ENCODE measurements around the gene ZNF488. TPM values are rescaled to one million over a fixed set of nuclear protein-coding genes. Genes with fewer than 3 reads are reported as not detected.

The ZNF488 gene
- total RNA-seq, 4 donors from 2014 or later = 0.24 to 0.56 (median 0.40) TPM; not detected in 1

DNA sequence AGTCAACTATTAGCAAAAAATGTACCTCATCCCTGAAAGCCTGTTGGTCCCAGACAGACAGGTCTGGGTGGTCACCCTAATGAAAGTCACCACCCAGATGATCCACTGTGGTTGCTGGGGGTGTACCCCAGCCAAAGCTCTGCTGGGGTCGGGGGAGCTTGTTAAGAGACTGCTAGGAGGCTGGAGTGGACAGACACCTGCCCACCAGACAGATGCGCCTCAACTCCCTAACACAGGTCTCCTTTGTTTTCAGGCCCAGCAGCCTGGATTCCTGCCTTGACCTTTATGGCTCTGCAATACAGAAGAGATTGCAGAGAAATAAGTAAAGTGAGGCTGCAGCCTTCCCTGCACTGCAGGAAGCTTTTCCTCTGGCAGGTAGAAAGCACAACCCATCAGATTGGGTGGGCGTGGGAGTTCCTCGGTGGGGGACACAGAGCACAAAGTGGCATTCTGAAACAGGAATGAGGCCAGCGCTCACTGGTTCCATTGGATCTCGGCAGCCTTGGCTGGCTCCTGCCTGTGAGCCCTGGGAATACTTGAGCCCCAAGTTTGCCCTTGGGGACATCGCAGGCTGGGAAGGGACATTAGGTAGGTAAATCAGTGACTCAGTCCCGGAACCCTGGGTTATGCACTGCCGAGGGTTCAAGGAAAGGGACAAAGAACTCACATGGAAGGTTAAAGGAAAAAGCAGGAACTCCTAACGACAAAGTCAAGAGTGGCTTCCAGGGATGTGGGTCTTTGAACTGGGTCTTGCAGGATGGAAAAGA, 18.0 kb upstream of the ZNF488 start:
- Histone ChIP-seq H3K9me3 (no peaks in the 10 kb centered on the region), H3K27me3 (no peaks in the 10 kb centered on the region), H3K4me3 (replicated peaks in 1 of 3) (no peak overlapping the region), H3K4me1 (peaks cover 0 to 4% of the 10 kb centered on the region in 2 donors), H3K27ac (no peak overlapping the region), H3K36me3 (no peaks in the 10 kb centered on the region)
- DNase-seq = no peak
- 86 to 89% methylated on average over 10 of the region's 10 CpGs for WGBS, 2 donors
- intact Hi-C loops (cut with DNase I) = no loop called here
- no peak for TF ChIP-seq POLR2A (IDR thresholded peaks at IDR 0.05)
- TF ChIP-seq, protein P1, sequence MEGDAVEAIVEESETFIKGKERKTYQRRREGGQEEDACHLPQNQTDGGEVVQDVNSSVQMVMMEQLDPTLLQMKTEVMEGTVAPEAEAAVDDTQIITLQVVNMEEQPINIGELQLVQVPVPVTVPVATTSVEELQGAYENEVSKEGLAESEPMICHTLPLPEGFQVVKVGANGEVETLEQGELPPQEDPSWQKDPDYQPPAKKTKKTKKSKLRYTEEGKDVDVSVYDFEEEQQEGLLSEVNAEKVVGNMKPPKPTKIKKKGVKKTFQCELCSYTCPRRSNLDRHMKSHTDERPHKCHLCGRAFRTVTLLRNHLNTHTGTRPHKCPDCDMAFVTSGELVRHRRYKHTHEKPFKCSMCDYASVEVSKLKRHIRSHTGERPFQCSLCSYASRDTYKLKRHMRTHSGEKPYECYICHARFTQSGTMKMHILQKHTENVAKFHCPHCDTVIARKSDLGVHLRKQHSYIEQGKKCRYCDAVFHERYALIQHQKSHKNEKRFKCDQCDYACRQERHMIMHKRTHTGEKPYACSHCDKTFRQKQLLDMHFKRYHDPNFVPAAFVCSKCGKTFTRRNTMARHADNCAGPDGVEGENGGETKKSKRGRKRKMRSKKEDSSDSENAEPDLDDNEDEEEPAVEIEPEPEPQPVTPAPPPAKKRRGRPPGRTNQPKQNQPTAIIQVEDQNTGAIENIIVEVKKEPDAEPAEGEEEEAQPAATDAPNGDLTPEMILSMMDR (IDR thresholded peaks at IDR 0.05) = no peak

DNA sequence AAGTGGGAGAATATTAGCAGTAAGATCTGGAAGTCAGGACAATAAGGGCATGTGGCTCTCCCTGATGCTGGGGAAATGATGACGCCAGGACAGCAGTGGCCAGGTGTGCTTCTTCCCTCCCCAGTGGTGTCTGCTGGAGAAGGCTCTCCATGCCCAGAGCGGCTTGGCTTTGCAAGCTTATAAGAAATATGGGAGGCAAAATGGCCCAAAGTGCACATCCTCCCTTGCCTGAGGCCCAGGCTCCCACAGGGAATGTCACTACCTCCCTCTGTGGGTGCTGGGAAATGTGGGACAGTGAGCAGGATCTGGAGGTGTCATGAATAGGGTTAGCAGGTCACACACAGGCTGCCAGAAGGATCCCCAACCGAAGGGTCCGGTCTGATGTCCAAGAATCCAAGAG, 17.1 kb upstream of the ZNF488 start:
- no peak for DNase-seq
- TF ChIP-seq, protein P1 (IDR thresholded peaks at IDR 0.05) = no peak
- TF ChIP-seq POLR2A (IDR thresholded peaks at IDR 0.05) = no peak
- Histone ChIP-seq H3K27me3 (no peaks in the 10 kb centered on the region), H3K4me1 (peaks cover 0 to 4% of the 10 kb centered on the region in 2 donors), H3K36me3 (no peaks in the 10 kb centered on the region), H3K9me3 (no peaks in the 10 kb centered on the region), H3K4me3 (replicated peaks in 1 of 3) (no peak overlapping the region), H3K27ac (no peak overlapping the region)
- 98% methylated on average over 4 of the region's 4 CpGs for WGBS, 2 donors
- intact Hi-C loops (cut with DNase I) = no loop called here

DNA sequence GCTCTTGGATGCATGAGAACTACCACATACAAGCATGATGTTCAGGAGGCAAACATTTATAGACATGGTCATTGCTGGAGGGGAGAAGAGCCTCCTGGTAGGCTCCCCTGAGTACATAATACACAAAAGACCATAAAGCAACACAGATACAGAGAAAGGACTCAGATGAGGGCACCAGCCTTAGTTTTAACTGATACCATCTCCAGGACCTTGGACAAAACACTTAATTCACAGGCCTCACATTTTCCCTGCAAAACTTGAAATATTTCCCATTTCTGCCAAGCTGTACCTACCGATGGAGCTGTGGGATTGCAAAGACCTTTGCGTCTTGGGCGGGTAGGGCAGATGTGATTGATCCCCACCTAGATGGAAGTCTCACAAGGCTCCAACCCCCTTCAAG, 16.7 kb upstream of the ZNF488 start:
- intact Hi-C loops (cut with DNase I) = no loop called here
- H3K4me1 ChIP-seq = peaks cover 0 to 4% of the 10 kb centered on the region in 2 donors
- no peak overlapping the region for H3K27ac ChIP-seq
- H3K36me3 ChIP-seq = no peaks in the 10 kb centered on the region
- no peak for TF ChIP-seq POLR2A (IDR thresholded peaks at IDR 0.05)
- no peak overlapping the region for H3K4me3 ChIP-seq (replicated peaks in 1 of 3)
- 95 to 97% methylated on average over 3 of the region's 3 CpGs for WGBS, 2 donors
- DNase-seq = no peak
- no peaks in the 10 kb centered on the region for H3K9me3 ChIP-seq
- no peaks in the 10 kb centered on the region for H3K27me3 ChIP-seq

DNA sequence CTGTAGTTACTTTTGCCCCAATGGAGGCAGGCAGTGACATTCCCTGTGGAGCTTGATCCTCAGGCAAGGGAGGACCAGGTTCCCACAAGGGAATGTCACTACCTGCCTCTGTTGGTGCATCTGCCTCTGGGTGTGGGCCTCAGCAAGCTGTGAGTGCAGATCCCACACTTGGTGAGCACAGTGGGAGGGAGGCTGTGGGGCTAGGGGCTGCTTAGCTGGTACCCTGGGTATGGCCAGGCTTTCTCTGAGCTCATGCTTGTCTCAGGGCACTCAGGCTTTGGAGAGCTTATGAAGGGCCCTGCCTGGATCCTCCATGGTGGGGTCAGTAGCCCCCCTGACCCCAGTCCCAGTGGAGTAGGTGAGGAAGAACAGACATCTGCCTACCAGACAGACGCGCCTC, 16.2 kb upstream of the ZNF488 start:
- Histone ChIP-seq H3K27me3 (no peaks in the 10 kb centered on the region), H3K27ac (no peak overlapping the region), H3K36me3 (no peaks in the 10 kb centered on the region), H3K9me3 (no peaks in the 10 kb centered on the region), H3K4me1 (peaks cover 0 to 4% of the 10 kb centered on the region in 2 donors), H3K4me3 (replicated peaks in 1 of 3) (no peak overlapping the region)
- DNase-seq = no peak
- no peak for TF ChIP-seq POLR2A (IDR thresholded peaks at IDR 0.05)
- TF ChIP-seq, protein P1 (IDR thresholded peaks at IDR 0.05) = no peak
- intact Hi-C loops (cut with DNase I) = no loop called here
- WGBS, 2 donors = 90 to 96% methylated on average over 2 of the region's 2 CpGs

DNA sequence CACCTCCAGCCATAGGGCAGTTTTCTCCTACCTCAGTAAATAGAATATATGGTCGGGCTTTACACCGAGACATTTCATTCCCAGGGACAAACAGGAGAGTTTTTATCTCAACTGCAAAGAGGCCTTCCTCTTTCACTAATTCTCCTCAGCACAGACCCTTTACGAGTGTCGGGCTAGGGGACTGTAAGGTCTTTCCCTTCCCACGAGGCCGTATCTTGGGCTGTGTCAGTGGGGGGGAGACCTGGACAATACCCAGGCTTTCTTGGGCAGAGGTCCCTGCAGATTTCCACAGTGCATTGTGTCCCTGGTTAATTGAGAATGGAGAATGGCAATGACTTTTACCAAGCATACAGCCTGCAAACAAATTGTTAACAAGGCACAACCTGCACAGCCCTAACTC, 13.2 kb upstream of the ZNF488 start:
- H3K36me3 ChIP-seq = no peaks in the 10 kb centered on the region

More for the DNA sequence above, 13.2 kb upstream of the ZNF488 start:
- Histone ChIP-seq H3K4me3 (replicated peaks in 1 of 3) (no peak overlapping the region), H3K27me3 (no peaks in the 10 kb centered on the region), H3K9me3 (no peaks in the 10 kb centered on the region), H3K4me1 (no peaks in the 10 kb centered on the region), H3K27ac (no peak overlapping the region)
- WGBS, 2 donors = 82 to 85% methylated on average over 6 of the region's 6 CpGs
- intact Hi-C loops (cut with DNase I) = no loop called here
- no peak for DNase-seq
- TF ChIP-seq, protein P1 (IDR thresholded peaks at IDR 0.05) = no peak
- TF ChIP-seq POLR2A (IDR thresholded peaks at IDR 0.05) = no peak
